ENCODE results near the gene SOX6. TPM values are rescaled to one million over a fixed set of nuclear protein-coding genes. Genes with fewer than 3 reads are reported as not detected.

Gene SOX6
- total RNA-seq, 1 experiment from 2014 or later: 5.1 TPM

DNA sequence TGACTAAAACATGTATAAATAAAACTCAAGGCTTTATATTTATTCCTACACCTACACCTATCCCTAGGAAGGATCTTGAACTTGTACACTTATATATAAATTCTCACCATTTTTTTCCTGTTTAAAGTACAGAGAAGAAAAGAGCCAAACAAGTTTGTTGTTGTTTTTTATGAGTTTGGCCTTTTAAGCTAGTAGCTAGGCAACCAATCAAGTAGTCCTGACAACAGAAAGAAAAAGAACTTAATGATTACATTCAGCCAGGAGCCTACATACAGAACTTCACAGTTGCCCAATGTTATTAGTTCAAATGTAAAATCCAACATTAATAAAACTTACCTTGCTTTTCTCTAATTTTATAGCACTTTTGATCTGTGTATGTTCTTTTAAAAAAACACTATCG lies 316.2 kb downstream of the SOX6 start:
- Histone ChIP-seq H3K9me3 (ENCODE audit: insufficient read depth, low read depth) (no peaks in the 10 kb centered on the region), H3K27me3 (ENCODE audit: insufficient read depth, low read depth) (no peaks in the 10 kb centered on the region), H2AFZ (no peak overlapping the region), H3K4me1 (replicated peaks; ENCODE audit: insufficient read depth) (no peaks in the 10 kb centered on the region), H3K9me2 (ENCODE audit: insufficient read depth) (no peaks in the 10 kb centered on the region), H3F3A (ENCODE audit: insufficient read depth, low read depth) (no peaks in the 10 kb centered on the region), H3K36me3 (ENCODE audit: low read depth) (no peaks in the 10 kb centered on the region), H3K27ac (no peak overlapping the region), H3K4me2 (no peak overlapping the region), H4K20me1 (ENCODE audit: insufficient read depth) (no peaks in the 10 kb centered on the region), H3K79me2 (ENCODE audit: low read depth) (no peaks in the 10 kb centered on the region), H3K4me3 (no peak overlapping the region)
- DNase-seq: no peak
- ChIA-PET POLR2A (ENCODE audit: unreplicated experiment) (no interaction called here), CTCF (no interaction called here)
- intact Hi-C loops (cut with micrococcal nuclease; ENCODE audit: unreplicated experiment): no loop called here
- BruUV-seq (replicated peaks): no TSS peak
- TF ChIP-seq, protein P1, sequence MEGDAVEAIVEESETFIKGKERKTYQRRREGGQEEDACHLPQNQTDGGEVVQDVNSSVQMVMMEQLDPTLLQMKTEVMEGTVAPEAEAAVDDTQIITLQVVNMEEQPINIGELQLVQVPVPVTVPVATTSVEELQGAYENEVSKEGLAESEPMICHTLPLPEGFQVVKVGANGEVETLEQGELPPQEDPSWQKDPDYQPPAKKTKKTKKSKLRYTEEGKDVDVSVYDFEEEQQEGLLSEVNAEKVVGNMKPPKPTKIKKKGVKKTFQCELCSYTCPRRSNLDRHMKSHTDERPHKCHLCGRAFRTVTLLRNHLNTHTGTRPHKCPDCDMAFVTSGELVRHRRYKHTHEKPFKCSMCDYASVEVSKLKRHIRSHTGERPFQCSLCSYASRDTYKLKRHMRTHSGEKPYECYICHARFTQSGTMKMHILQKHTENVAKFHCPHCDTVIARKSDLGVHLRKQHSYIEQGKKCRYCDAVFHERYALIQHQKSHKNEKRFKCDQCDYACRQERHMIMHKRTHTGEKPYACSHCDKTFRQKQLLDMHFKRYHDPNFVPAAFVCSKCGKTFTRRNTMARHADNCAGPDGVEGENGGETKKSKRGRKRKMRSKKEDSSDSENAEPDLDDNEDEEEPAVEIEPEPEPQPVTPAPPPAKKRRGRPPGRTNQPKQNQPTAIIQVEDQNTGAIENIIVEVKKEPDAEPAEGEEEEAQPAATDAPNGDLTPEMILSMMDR (conservative IDR thresholded peaks at IDR 0.05): no peak
- no peak for TF ChIP-seq EZH2 (IDR thresholded peaks at IDR 0.05; ENCODE audit: low read depth)

DNA sequence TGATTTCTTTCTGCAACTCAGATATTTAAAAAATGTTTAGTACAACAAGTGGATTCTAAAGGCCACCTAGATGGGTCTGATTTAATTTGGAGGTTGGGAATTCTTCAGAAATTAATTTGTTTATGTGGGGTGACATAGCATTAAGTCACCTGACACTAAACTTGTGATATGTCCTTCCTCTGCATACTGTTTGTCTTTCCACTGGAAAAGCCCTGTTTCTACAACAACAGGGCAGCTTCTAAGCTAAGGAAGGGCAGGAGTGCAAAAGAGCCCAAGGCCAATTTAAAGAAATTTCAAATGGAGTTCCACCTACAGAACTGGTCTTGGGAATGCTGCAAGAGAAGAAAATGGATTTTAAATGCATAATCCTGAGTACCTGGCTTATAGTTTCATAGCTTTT lies 319.2 kb downstream of the SOX6 start:
- Histone ChIP-seq H3F3A (ENCODE audit: insufficient read depth, low read depth) (no peaks in the 10 kb centered on the region), H2AFZ (no peak overlapping the region), H3K79me2 (ENCODE audit: low read depth) (no peaks in the 10 kb centered on the region), H3K36me3 (ENCODE audit: low read depth) (no peaks in the 10 kb centered on the region), H3K9me2 (ENCODE audit: insufficient read depth) (no peaks in the 10 kb centered on the region), H3K4me1 (replicated peaks; ENCODE audit: insufficient read depth) (no peaks in the 10 kb centered on the region), H3K4me3 (no peak overlapping the region), H3K27ac (no peak overlapping the region), H3K27me3 (ENCODE audit: insufficient read depth, low read depth) (no peaks in the 10 kb centered on the region), H3K9me3 (ENCODE audit: insufficient read depth, low read depth) (no peaks in the 10 kb centered on the region), H4K20me1 (ENCODE audit: insufficient read depth) (no peaks in the 10 kb centered on the region), H3K4me2 (no peak overlapping the region)
- DNase-seq: no peak
- no TSS peak for BruUV-seq (replicated peaks)
- intact Hi-C loops (cut with micrococcal nuclease; ENCODE audit: unreplicated experiment): no loop called here
- TF ChIP-seq EZH2 (IDR thresholded peaks at IDR 0.05; ENCODE audit: low read depth): no peak
- TF ChIP-seq, protein P1 (conservative IDR thresholded peaks at IDR 0.05): no peak
- POLR2A ChIA-PET (ENCODE audit: unreplicated experiment): no interaction called here
- CTCF ChIA-PET: no interaction called here

- no peaks in the 10 kb centered on the region for H3K36me3 ChIP-seq (ENCODE audit: low read depth)
- TF ChIP-seq, protein P1 (conservative IDR thresholded peaks at IDR 0.05): no peak
- no peak for TF ChIP-seq EZH2 (IDR thresholded peaks at IDR 0.05; ENCODE audit: low read depth)
- intact Hi-C loops (cut with micrococcal nuclease; ENCODE audit: unreplicated experiment): no loop called here
Measured at GRCh38 chr11:16036218-16036617, 320.1 kb downstream of the SOX6 start.

More at GRCh38 chr11:16036218-16036617, 320.1 kb downstream of the SOX6 start:
- no peaks in the 10 kb centered on the region for H3F3A ChIP-seq (ENCODE audit: insufficient read depth, low read depth)
- H3K79me2 ChIP-seq (ENCODE audit: low read depth): no peaks in the 10 kb centered on the region
- no peak for DNase-seq
- CTCF ChIA-PET: no interaction called here
- H3K9me2 ChIP-seq (ENCODE audit: insufficient read depth): no peaks in the 10 kb centered on the region
- no TSS peak for BruUV-seq (replicated peaks)
- H4K20me1 ChIP-seq (ENCODE audit: insufficient read depth): no peaks in the 10 kb centered on the region
- H3K27me3 ChIP-seq (ENCODE audit: insufficient read depth, low read depth): no peaks in the 10 kb centered on the region
- no peak overlapping the region for H3K4me2 ChIP-seq
- POLR2A ChIA-PET (ENCODE audit: unreplicated experiment): no interaction called here
- H3K27ac ChIP-seq: no peak overlapping the region
- no peak overlapping the region for H3K4me3 ChIP-seq
- no peaks in the 10 kb centered on the region for H3K4me1 ChIP-seq (replicated peaks; ENCODE audit: insufficient read depth)
- no peaks in the 10 kb centered on the region for H3K9me3 ChIP-seq (ENCODE audit: insufficient read depth, low read depth)
- H2AFZ ChIP-seq: no peak overlapping the region
